Gastroesophageal sphincter (tissue), 3 donors: Measurements from ENCODE around the gene UVRAG.

Experiments used
- EP300 ChIP-seq: sonication (generic); formaldehyde crosslinking; IDR thresholded peaks from one replicate; pipeline ENCODE4 v1.6.1; 2017; ENCODE audit warnings: antibody characterized with exemption, mild to moderate bottlenecking
- POLR2A ChIP-seq, 2 donors: fragments of 450-650 bp; IDR thresholded peaks; one replicate each; pipeline ENCODE4 v1.6.1; 2017; ENCODE audit warnings: antibody characterized with exemption in 2 of 2, mild to moderate bottlenecking in 2 of 2, moderate library complexity in 1 of 2
- POLR2AphosphoS5 ChIP-seq: sonication (generic); formaldehyde crosslinking; IDR thresholded peaks from one replicate; pipeline ENCODE4 v1.6.1; 2017; ENCODE audit warnings: antibody characterized with exemption
- TF ChIP-seq, protein P1 (sequence below), 4 experiments: fragments of 200-600 bp in 2 of 4; fragments of 450-650 bp in 2 of 4; sonication (generic) in 1 of 4; IDR thresholded peaks; one replicate each; pipeline ENCODE4 v1.5.1; 2017 to 2019; ENCODE audit warnings: antibody characterized with exemption in 4 of 4, mild to moderate bottlenecking in 2 of 4, moderate library complexity in 2 of 4

DNA sequence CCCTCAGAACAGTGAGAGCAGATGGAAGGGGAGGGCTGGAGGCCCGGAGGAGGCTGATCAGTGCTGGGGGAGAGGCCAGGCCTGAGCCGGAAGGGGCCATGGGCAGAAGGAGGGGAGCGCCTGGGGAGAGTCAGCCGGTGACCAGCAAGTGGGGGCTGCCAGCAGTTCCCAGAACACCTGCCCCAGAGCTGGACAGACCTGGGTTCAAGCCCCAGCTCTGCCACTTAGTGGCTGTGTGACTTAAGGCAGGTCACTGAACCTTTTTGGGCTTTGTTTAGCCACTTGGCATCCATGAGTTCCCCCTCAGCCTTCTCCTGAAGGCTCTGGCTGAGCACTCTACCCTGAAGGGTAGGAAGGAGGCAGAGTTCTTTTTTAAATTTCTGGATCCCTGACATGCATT lies 373.9 kb downstream of the UVRAG start:
- TF ChIP-seq EP300: no peak
- TF ChIP-seq, protein P1, sequence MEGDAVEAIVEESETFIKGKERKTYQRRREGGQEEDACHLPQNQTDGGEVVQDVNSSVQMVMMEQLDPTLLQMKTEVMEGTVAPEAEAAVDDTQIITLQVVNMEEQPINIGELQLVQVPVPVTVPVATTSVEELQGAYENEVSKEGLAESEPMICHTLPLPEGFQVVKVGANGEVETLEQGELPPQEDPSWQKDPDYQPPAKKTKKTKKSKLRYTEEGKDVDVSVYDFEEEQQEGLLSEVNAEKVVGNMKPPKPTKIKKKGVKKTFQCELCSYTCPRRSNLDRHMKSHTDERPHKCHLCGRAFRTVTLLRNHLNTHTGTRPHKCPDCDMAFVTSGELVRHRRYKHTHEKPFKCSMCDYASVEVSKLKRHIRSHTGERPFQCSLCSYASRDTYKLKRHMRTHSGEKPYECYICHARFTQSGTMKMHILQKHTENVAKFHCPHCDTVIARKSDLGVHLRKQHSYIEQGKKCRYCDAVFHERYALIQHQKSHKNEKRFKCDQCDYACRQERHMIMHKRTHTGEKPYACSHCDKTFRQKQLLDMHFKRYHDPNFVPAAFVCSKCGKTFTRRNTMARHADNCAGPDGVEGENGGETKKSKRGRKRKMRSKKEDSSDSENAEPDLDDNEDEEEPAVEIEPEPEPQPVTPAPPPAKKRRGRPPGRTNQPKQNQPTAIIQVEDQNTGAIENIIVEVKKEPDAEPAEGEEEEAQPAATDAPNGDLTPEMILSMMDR (IDR thresholded peaks at IDR 0.05): no peak
- no peak for TF ChIP-seq POLR2A (IDR thresholded peaks at IDR 0.05)
- TF ChIP-seq POLR2AphosphoS5: no peak
